Urinary bladder (tissue), 4 donors: ENCODE data around the gene LRP10. TPM values are rescaled to one million over a fixed set of nuclear protein-coding genes. Genes with fewer than 3 reads are reported as not detected.
"Not testable (repeated sequence)": the region's sequence is repeated elsewhere in the genome, so short reads cannot be mapped to it uniquely, and the experiment has no call there.

Source experiments
- DNase-seq: peaks from one replicate; pipeline ENCODE4 v3.0.0-alpha.2; 2015; ENCODE audit errors: extremely low spot score
- H3K27ac ChIP-seq: one replicate; pipeline ENCODE4 v1.5.1; 2013; ENCODE audit warnings: low read depth, mild to moderate bottlenecking, moderate library complexity
- H3K36me3 ChIP-seq: one replicate; pipeline ENCODE4 v1.6.1; 2013; ENCODE audit warnings: mild to moderate bottlenecking, moderate library complexity; ENCODE audit not compliant: insufficient read depth
- H3K4me1 ChIP-seq: one replicate; pipeline ENCODE4 v1.6.1; 2013; ENCODE audit warnings: mild to moderate bottlenecking, moderate library complexity; ENCODE audit not compliant: insufficient read depth
- H3K4me3 ChIP-seq: one replicate; pipeline ENCODE4 v1.5.1; 2013; ENCODE audit warnings: low read depth, low read length
- WGBS: extraction: QIAGEN DNeasy Blood & Tissue Kit; methylation state at CpG from one replicate; pipeline ENCODE4 v1.1.7; 2013; 5-methylcytosine and 5-hydroxymethylcytosine counted together
- polyA plus RNA-seq: library from polyadenylated mRNA; stranded (reverse); fragments of 200-250 nt; gene quantifications from one replicate; pipeline ENCODE4 v1.2.3, GENCODE V29; 2013
- total RNA-seq: library from RNA; depleted of rRNA; stranded (reverse); fragments of >200 nt; gene quantifications from one replicate; pipeline ENCODE4 v1.2.3, GENCODE V29; 2014
- donor health status: healthy with polysubstance abuse.
- donor health status: healthy.

The LRP10 gene
- total and polyA plus RNA-seq, 2 donors = 22.1 to 195 TPM

GRCh38 chr14:22895402-22895801, 23.9 kb downstream of the LRP10 start:
- Histone ChIP-seq H3K4me3 (no peak overlapping the region), H3K4me1 (no peaks in the 10 kb centered on the region), H3K36me3 (no peaks in the 10 kb centered on the region), H3K27ac (no peak overlapping the region)
- no peak for DNase-seq
- WGBS = 98% methylated on average over 1 of the region's 1 CpG

GRCh38 chr14:22896356-22896755, 24.8 kb downstream of the LRP10 start:
- H3K27ac ChIP-seq = no peak overlapping the region
- WGBS = 81% methylated on average over 5 of the region's 5 CpGs
- H3K36me3 ChIP-seq = no peaks in the 10 kb centered on the region
- H3K4me3 ChIP-seq = no peak overlapping the region
- no peak for DNase-seq
- H3K4me1 ChIP-seq = no peaks in the 10 kb centered on the region

GRCh38 chr14:22896760-22897159, 25.2 kb downstream of the LRP10 start:
- 89% methylated on average over 3 of the region's 3 CpGs for WGBS
- no peak overlapping the region for H3K27ac ChIP-seq

GRCh38 chr14:22897357-22897756, 25.8 kb downstream of the LRP10 start:
- Histone ChIP-seq H3K4me1 (no peaks in the 10 kb centered on the region), H3K4me3 (no peak overlapping the region), H3K36me3 (no peaks in the 10 kb centered on the region), H3K27ac (no peak overlapping the region)
- 93% methylated on average over 1 of the region's 1 CpG for WGBS
- DNase-seq = no peak

More at GRCh38 chr14:22896760-22897159, 25.2 kb downstream of the LRP10 start:
- no peak overlapping the region for H3K4me3 ChIP-seq
- DNase-seq = no peak
- no peaks in the 10 kb centered on the region for H3K36me3 ChIP-seq
- H3K4me1 ChIP-seq = no peaks in the 10 kb centered on the region

GRCh38 chr14:22898302-22899090, 27.0 kb downstream of the LRP10 start:
- no peak for DNase-seq
- Histone ChIP-seq H3K4me3 (no peak overlapping the region), H3K36me3 (peaks cover 3% of the 10 kb centered on the region), H3K27ac (no peak overlapping the region), H3K4me1 (no peaks in the 10 kb centered on the region)
- WGBS = 51% methylated on average over 8 of the region's 8 CpGs

GRCh38 chr14:22900081-22900799, 28.7 kb downstream of the LRP10 start:
- 27% methylated on average over 3 of the region's 3 CpGs for WGBS
- H3K4me1 ChIP-seq = no peaks in the 10 kb centered on the region
- no peak for DNase-seq
- no peak overlapping the region for H3K4me3 ChIP-seq
- H3K36me3 ChIP-seq = peaks cover 9% of the 10 kb centered on the region
- H3K27ac ChIP-seq = no peak overlapping the region

GRCh38 chr14:22901799-22902198, 30.3 kb downstream of the LRP10 start:
- H3K36me3 ChIP-seq = peaks cover 9% of the 10 kb centered on the region
- DNase-seq = no peak
- no peak overlapping the region for H3K27ac ChIP-seq
- no peaks in the 10 kb centered on the region for H3K4me1 ChIP-seq
- no peak overlapping the region for H3K4me3 ChIP-seq
- 90% methylated on average over 7 of the region's 7 CpGs for WGBS

GRCh38 chr14:22903742-22904087, 32.2 kb downstream of the LRP10 start:
- 88% methylated on average over 2 of the region's 2 CpGs for WGBS
- no peak overlapping the region for H3K4me3 ChIP-seq
- peaks cover 10% of the 10 kb centered on the region for H3K36me3 ChIP-seq
- H3K4me1 ChIP-seq = no peaks in the 10 kb centered on the region
- DNase-seq = no peak
- no peak overlapping the region for H3K27ac ChIP-seq

- Histone ChIP-seq H3K27ac (no peak overlapping the region), H3K4me3 (no peak overlapping the region), H3K4me1 (no peaks in the 10 kb centered on the region), H3K36me3 (peaks cover 10% of the 10 kb centered on the region)
- DNase-seq = no peak
- WGBS = 95% methylated on average over 4 of the region's 4 CpGs
These were observed 34.1 kb downstream of the LRP10 start for GRCh38 chr14:22905627-22906026.

GRCh38 chr14:22906073-22906472, 34.5 kb downstream of the LRP10 start:
- DNase-seq = no peak
- no peak overlapping the region for H3K27ac ChIP-seq
- 96% methylated on average over 20 of the region's 20 CpGs for WGBS
- no peaks in the 10 kb centered on the region for H3K4me1 ChIP-seq
- no peak overlapping the region for H3K4me3 ChIP-seq
- peaks cover 12% of the 10 kb centered on the region for H3K36me3 ChIP-seq

- DNase-seq = no peak
These were observed 35.9 kb downstream of the LRP10 start for GRCh38 chr14:22907429-22907828.

GRCh38 chr14:22908601-22909000, 37.1 kb downstream of the LRP10 start:
- Histone ChIP-seq H3K36me3 (peaks cover 8% of the 10 kb centered on the region), H3K4me3 (no peak overlapping the region), H3K4me1 (no peaks in the 10 kb centered on the region), H3K27ac (no peak overlapping the region)
- 87% methylated on average over 8 of the region's 8 CpGs for WGBS
- DNase-seq = no peak

More at GRCh38 chr14:22907429-22907828, 35.9 kb downstream of the LRP10 start:
- no peak overlapping the region for H3K27ac ChIP-seq
- 93% methylated on average over 3 of the region's 3 CpGs for WGBS
- H3K4me3 ChIP-seq = no peak overlapping the region
- peaks cover 12% of the 10 kb centered on the region for H3K36me3 ChIP-seq
- no peaks in the 10 kb centered on the region for H3K4me1 ChIP-seq

GRCh38 chr14:22910916-22911315, 39.4 kb downstream of the LRP10 start:
- DNase-seq = no peak
- peaks cover 3% of the 10 kb centered on the region for H3K36me3 ChIP-seq
- H3K4me3 ChIP-seq = no peak overlapping the region
- no peaks in the 10 kb centered on the region for H3K4me1 ChIP-seq
- 91% methylated on average over 5 of the region's 5 CpGs for WGBS
- no peak overlapping the region for H3K27ac ChIP-seq

GRCh38 chr14:22914836-22915235, 43.3 kb downstream of the LRP10 start:
- H3K4me3 ChIP-seq, H3K36me3 ChIP-seq, H3K27ac ChIP-seq, DNase-seq, H3K4me1 ChIP-seq: not testable (repeated sequence)
- 94% methylated on average over 4 of the region's 4 CpGs for WGBS
